Neural cell (in vitro differentiated cells): Measurements from ENCODE around the gene VAV3. TPM values are rescaled to one million over a fixed set of nuclear protein-coding genes. Genes with fewer than 3 reads are reported as not detected.

Source experiments
- H2AFZ ChIP-seq: fragments of 200-600, 300-800 bp; sonication (generic), shearing (Covaris generic); 2 replicates; pipeline ENCODE4 v1.6.0; 2014; ENCODE audit warnings: low read depth, mild to moderate bottlenecking, antibody characterized with exemption, low read length, moderate library complexity
- H3F3A ChIP-seq: fragments of 200-600 bp; shearing (Covaris generic); 2 replicates; pipeline ENCODE4 v1.6.1; 2016; ENCODE audit warnings: mild to moderate bottlenecking, moderate library complexity, mixed read lengths, antibody characterized with exemption, low read length; ENCODE audit not compliant: insufficient read depth, poor library complexity, severe bottlenecking
- H3K27ac ChIP-seq: fragments of 200-600, 300-800 bp; sonication (generic), shearing (Covaris generic); 2 replicates; pipeline ENCODE4 v1.5.1; 2014; ENCODE audit warnings: mild to moderate bottlenecking, low read length, moderate library complexity
- H3K27me3 ChIP-seq: fragments of 300-800, 200-600 bp; sonication (generic), shearing (Covaris generic); 2 replicates; pipeline ENCODE4 v1.6.0; 2014; ENCODE audit warnings: mild to moderate bottlenecking, low read depth, low read length, moderate library complexity; ENCODE audit not compliant: insufficient read depth
- H3K36me3 ChIP-seq: fragments of 300-800, 200-600 bp; sonication (generic), shearing (Covaris generic); 2 replicates; pipeline ENCODE4 v1.5.1; 2014; ENCODE audit warnings: mild to moderate bottlenecking, antibody characterized with exemption, low read length, moderate library complexity; ENCODE audit not compliant: insufficient read depth
- H3K4me2 ChIP-seq: fragments of 300-800, 200-600 bp; sonication (generic), shearing (Covaris generic); 2 replicates; pipeline ENCODE4 v1.6.0; 2014; ENCODE audit warnings: mild to moderate bottlenecking, low read length
- H3K4me3 ChIP-seq: fragments of 300-800, 200-600 bp; sonication (generic), shearing (Covaris generic); 2 replicates; pipeline ENCODE4 v1.5.1; 2014; ENCODE audit warnings: mild to moderate bottlenecking, low read length, moderate library complexity
- H3K79me2 ChIP-seq: fragments of 200-600 bp; shearing (Covaris generic); replicated peaks from 2 replicates; pipeline ENCODE4 v1.6.0; 2014; ENCODE audit warnings: mild to moderate bottlenecking, low read length, moderate library complexity; ENCODE audit not compliant: insufficient read depth
- H3K9ac ChIP-seq: fragments of 300-800, 200-600 bp; sonication (generic), shearing (Covaris generic); 2 replicates; pipeline ENCODE4 v1.6.1; 2016; ENCODE audit warnings: mild to moderate bottlenecking, low read length, mixed read lengths
- H3K9me2 ChIP-seq: fragments of 200-600 bp; shearing (Covaris generic); 2 replicates; pipeline ENCODE4 v1.6.1; 2016; ENCODE audit warnings: mild to moderate bottlenecking, low read length, mixed read lengths; ENCODE audit not compliant: insufficient read depth
- H3K9me3 ChIP-seq: fragments of 200-600, 300-800 bp; sonication (generic), shearing (Covaris generic); 2 replicates; pipeline ENCODE4 v1.6.1; 2016; ENCODE audit warnings: mild to moderate bottlenecking, mixed run types, low read length, moderate library complexity, mixed read lengths
- H4K20me1 ChIP-seq: fragments of 200-600 bp; shearing (Covaris generic); 2 replicates; pipeline ENCODE4 v1.6.1; 2016; ENCODE audit warnings: mild to moderate bottlenecking, mixed run types; ENCODE audit not compliant: insufficient read depth
- EP300 ChIP-seq: fragments of 450-650 bp; conservative IDR thresholded peaks from 2 replicates; pipeline ENCODE4 v1.6.1; 2014; ENCODE audit warnings: antibody characterized with exemption, mild to moderate bottlenecking, moderate library complexity; ENCODE audit not compliant: poor library complexity, severe bottlenecking
- EZH2 ChIP-seq: fragments of 200-600, 300-800 bp; shearing (Covaris generic), sonication (generic); IDR thresholded peaks from 2 replicates; pipeline ENCODE4 v1.6.1; 2014; ENCODE audit warnings: antibody characterized with exemption, low read length, borderline replicate concordance, mild to moderate bottlenecking; ENCODE audit not compliant: insufficient read depth, poor library complexity, severe bottlenecking
- MXI1 ChIP-seq: fragments of 450-650 bp; conservative IDR thresholded peaks from 2 replicates; pipeline ENCODE4 v1.6.1; 2014; ENCODE audit warnings: antibody characterized with exemption, mild to moderate bottlenecking; ENCODE audit not compliant: poor library complexity, severe bottlenecking
- POLR2AphosphoS5 ChIP-seq: IDR thresholded peaks from 2 replicates; pipeline ENCODE4 v1.6.1; 2012
- RAD21 ChIP-seq: fragments of 450-650 bp; conservative IDR thresholded peaks from 2 replicates; pipeline ENCODE4 v1.6.1; 2014; ENCODE audit warnings: antibody characterized with exemption, mild to moderate bottlenecking, moderate library complexity
- SMC3 ChIP-seq: fragments of 450-650 bp; conservative IDR thresholded peaks from 2 replicates; pipeline ENCODE4 v1.6.1; 2014; ENCODE audit warnings: antibody characterized with exemption, mild to moderate bottlenecking, moderate library complexity; ENCODE audit not compliant: poor library complexity
- TAF1 ChIP-seq: IDR thresholded peaks from 2 replicates; pipeline ENCODE4 v1.6.1; 2012; ENCODE audit warnings: low read depth
- polyA plus RNA-seq: library from polyadenylated mRNA; depleted of rRNA; stranded (reverse); fragments of >200 nt; gene quantifications from 2 replicates; pipeline ENCODE4 v1.2.3, GENCODE V29; 2014
- TF ChIP-seq, protein P1 (sequence below): fragments of 450-650 bp; IDR thresholded peaks from 2 replicates; pipeline ENCODE4 v1.5.1; 2014; ENCODE audit warnings: antibody characterized with exemption, mild to moderate bottlenecking, moderate library complexity; ENCODE audit not compliant: poor library complexity, severe bottlenecking
- TF ChIP-seq, protein P2 (sequence below): IDR thresholded peaks from 2 replicates; pipeline ENCODE4 v1.6.1; 2012; ENCODE audit warnings: borderline replicate concordance

The VAV3 gene
- polyA plus RNA-seq, 1 donor from 2014 or later = 7.6 TPM

DNA sequence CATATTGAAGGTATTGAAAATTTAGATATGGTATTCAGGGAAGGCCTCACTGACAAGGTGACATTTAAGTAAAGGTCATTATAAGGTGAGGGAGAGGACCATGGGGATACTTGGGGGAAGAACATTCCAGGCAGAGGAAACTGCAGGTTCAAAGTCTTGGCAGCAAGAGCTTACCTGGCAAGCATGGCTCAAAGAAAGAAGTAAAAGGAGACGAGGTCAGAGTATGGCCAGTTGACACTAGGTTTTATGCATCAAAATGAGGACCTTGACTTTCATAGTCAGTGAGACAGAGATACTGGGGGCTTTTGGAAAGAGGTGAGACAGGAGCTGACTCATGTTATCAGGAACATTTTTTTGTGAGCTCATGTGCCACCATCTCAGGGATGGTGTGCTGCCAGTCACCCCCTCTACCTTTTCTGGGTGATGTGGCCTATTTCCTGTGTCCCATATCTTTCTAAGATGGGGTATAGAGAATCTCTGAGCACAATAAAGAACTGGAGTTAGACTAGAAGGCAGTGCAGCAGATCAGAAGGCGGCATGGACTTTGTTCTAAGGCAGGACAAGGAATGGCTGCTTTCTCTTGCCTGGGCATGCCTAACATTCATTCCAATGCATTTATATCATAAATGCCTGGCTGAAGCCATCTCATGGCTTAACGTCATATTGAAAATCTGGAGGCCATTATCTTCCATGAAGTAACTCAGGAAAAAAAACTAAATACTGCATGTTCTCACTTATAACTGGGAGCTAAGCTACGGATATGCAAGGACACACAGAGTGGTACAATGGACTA, 417.4 kb downstream of the VAV3 start:
- TF ChIP-seq EP300 (no peak), EZH2 (no peak), MXI1 (no peak), RAD21 (no peak), POLR2AphosphoS5 (no peak), TAF1 (no peak), SMC3 (no peak)
- TF ChIP-seq, protein P1, sequence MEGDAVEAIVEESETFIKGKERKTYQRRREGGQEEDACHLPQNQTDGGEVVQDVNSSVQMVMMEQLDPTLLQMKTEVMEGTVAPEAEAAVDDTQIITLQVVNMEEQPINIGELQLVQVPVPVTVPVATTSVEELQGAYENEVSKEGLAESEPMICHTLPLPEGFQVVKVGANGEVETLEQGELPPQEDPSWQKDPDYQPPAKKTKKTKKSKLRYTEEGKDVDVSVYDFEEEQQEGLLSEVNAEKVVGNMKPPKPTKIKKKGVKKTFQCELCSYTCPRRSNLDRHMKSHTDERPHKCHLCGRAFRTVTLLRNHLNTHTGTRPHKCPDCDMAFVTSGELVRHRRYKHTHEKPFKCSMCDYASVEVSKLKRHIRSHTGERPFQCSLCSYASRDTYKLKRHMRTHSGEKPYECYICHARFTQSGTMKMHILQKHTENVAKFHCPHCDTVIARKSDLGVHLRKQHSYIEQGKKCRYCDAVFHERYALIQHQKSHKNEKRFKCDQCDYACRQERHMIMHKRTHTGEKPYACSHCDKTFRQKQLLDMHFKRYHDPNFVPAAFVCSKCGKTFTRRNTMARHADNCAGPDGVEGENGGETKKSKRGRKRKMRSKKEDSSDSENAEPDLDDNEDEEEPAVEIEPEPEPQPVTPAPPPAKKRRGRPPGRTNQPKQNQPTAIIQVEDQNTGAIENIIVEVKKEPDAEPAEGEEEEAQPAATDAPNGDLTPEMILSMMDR = no peak
- TF ChIP-seq, protein P2, sequence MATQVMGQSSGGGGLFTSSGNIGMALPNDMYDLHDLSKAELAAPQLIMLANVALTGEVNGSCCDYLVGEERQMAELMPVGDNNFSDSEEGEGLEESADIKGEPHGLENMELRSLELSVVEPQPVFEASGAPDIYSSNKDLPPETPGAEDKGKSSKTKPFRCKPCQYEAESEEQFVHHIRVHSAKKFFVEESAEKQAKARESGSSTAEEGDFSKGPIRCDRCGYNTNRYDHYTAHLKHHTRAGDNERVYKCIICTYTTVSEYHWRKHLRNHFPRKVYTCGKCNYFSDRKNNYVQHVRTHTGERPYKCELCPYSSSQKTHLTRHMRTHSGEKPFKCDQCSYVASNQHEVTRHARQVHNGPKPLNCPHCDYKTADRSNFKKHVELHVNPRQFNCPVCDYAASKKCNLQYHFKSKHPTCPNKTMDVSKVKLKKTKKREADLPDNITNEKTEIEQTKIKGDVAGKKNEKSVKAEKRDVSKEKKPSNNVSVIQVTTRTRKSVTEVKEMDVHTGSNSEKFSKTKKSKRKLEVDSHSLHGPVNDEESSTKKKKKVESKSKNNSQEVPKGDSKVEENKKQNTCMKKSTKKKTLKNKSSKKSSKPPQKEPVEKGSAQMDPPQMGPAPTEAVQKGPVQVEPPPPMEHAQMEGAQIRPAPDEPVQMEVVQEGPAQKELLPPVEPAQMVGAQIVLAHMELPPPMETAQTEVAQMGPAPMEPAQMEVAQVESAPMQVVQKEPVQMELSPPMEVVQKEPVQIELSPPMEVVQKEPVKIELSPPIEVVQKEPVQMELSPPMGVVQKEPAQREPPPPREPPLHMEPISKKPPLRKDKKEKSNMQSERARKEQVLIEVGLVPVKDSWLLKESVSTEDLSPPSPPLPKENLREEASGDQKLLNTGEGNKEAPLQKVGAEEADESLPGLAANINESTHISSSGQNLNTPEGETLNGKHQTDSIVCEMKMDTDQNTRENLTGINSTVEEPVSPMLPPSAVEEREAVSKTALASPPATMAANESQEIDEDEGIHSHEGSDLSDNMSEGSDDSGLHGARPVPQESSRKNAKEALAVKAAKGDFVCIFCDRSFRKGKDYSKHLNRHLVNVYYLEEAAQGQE = no peak
- H3K27me3 ChIP-seq = no peaks in the 10 kb centered on the region
- no peaks in the 10 kb centered on the region for H3K79me2 ChIP-seq
- H2AFZ ChIP-seq = no peak overlapping the region
- no peaks in the 10 kb centered on the region for H4K20me1 ChIP-seq
- H3K9me3 ChIP-seq = no peaks in the 10 kb centered on the region
- no peaks in the 10 kb centered on the region for H3K9me2 ChIP-seq
- H3K4me2 ChIP-seq = no peak overlapping the region
- no peak overlapping the region for H3K9ac ChIP-seq
- no peaks in the 10 kb centered on the region for H3F3A ChIP-seq
- H3K36me3 ChIP-seq = no peaks in the 10 kb centered on the region
- no peak overlapping the region for H3K27ac ChIP-seq
- no peak overlapping the region for H3K4me3 ChIP-seq

DNA sequence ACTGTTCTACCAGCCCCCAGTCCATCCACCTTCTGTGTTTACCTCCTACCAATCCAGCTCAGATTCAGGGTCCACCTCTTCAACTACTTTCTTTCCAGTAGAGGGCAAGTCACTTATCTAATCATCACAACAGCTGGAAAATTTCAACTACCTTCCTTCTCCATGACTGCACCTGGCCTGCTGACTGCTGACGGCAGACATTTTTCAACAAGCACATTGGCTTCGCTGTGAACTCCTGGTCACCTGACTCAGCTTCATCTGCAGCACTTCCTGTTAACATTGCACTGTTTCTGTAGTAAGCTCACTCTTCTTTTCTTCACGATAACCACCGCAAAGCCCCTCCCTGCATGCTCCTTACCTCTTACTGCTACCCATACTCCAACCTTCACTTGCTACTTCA, 418.4 kb downstream of the VAV3 start:
- H3K4me2 ChIP-seq = no peak overlapping the region
- no peaks in the 10 kb centered on the region for H3K9me2 ChIP-seq
- H3K27me3 ChIP-seq = no peaks in the 10 kb centered on the region
- no peaks in the 10 kb centered on the region for H4K20me1 ChIP-seq
- no peak for TF ChIP-seq EP300
- TF ChIP-seq EZH2 = no peak
- no peak for TF ChIP-seq RAD21
- TF ChIP-seq POLR2AphosphoS5 = no peak
- TF ChIP-seq, protein P1 = no peak
- TF ChIP-seq, protein P2 = no peak
- TF ChIP-seq MXI1 = no peak
- no peak for TF ChIP-seq TAF1
- no peak for TF ChIP-seq SMC3
- no peaks in the 10 kb centered on the region for H3K79me2 ChIP-seq
- no peaks in the 10 kb centered on the region for H3F3A ChIP-seq
- no peak overlapping the region for H3K27ac ChIP-seq
- no peaks in the 10 kb centered on the region for H3K36me3 ChIP-seq
- H3K9me3 ChIP-seq = no peaks in the 10 kb centered on the region
- H3K4me3 ChIP-seq = no peak overlapping the region
- H3K9ac ChIP-seq = no peak overlapping the region
- no peak overlapping the region for H2AFZ ChIP-seq
